Measurements from ENCODE around the gene ABLIM2. TPM values are rescaled to one million over a fixed set of nuclear protein-coding genes. Genes with fewer than 3 reads are reported as not detected.
A peak's percentile ranks its signal among the peaks of the same experiment; 100 is the strongest.

ABLIM2 gene
- total and polyA plus RNA-seq, 2 of the 13 experiments (the other 11 are each of a cell fraction or from before 2014, with no cell fraction given): 0.20 to 0.37 TPM

DNA sequence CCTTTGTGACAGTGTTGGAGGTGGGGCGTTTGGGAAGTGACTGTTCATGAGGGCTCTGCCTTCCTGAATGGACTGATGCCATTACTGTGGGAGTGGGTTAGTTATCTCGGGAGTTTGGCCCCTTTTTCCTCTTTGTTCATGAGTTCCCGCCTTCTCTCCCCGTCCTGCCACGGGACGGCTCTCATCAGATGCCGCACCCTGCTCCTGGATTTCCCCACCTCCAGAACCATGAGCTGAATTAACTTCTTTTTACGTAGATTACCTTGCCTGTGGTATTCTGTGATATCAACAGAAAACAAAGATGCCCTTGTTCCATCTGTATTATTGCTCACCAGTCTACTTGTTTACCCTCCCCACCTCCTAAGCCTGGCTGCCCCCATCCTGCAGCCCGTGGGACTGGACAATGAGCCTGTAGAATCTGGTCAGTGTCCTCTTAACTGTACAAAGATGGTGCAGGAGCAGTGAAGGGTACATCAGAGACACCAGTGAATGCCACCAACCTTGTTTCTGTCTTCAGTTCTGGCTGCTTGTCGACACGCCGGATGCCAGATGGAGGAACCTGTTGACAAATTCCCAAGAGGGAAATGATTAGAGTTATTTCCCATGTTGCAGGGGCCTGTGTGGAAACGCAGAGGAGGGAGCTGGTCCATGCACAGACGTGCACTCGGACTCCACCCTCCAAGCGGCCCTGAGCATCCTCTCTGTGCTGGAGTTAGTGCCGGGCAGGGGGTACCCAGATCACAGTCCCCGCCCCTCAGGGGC lies 104.7 kb downstream of the ABLIM2 start:
- no peaks in the 10 kb centered on the region for H3K9me3 ChIP-seq (ENCODE audit: low read length)
- WGBS (ENCODE audit: low lambda C conversion rate): 17% methylated on average over 16 of the region's 18 CpGs
- ChIA-PET POLR2A (no interaction called here), CTCF (ENCODE audit: low intra/inter-chr PET ratio, low total read pairs) (no interaction called here)
- no peak overlapping the region; the same call in 1 of the 2 replicates for H3K9ac ChIP-seq (ENCODE audit: insufficient read depth, low read depth, low read length)
- FAIRE-seq: peak; percentile 34
- H3K27me3 ChIP-seq (ENCODE audit: control insufficient read depth in 1 of 2, insufficient read depth in 2 of 2, low read length in 2 of 2): no peaks in the 10 kb centered on the region
- peak; percentile 76 for DNase-seq (ENCODE audit: low spot score)
- H3K79me2 ChIP-seq (ENCODE audit: insufficient read depth, low read length): no peaks in the 10 kb centered on the region
- H4K20me1 ChIP-seq (ENCODE audit: insufficient read depth, low read length): no peaks in the 10 kb centered on the region
- peak overlapping the region in 1 of 3 experiments; percentile 11; a peak in 2 of 6 replicates for H3K4me3 ChIP-seq (replicated peaks in 1 of 3; ENCODE audit: insufficient read depth in 1 of 3, low read depth in 2 of 3, low read length in 3 of 3)
- BruUV-seq (replicated peaks): no TSS peak
- intact Hi-C loops (cut with micrococcal nuclease; ENCODE audit: unreplicated experiment): no loop called here
- peak overlapping the region; percentile 18 for H3K27ac ChIP-seq (ENCODE audit: extremely low read length, insufficient read depth, low read length)
- H3K4me2 ChIP-seq (ENCODE audit: low read depth, low read length): peak overlapping the region; percentile 62
- H2AFZ ChIP-seq (ENCODE audit: low read length): no peak overlapping the region
- H3K36me3 ChIP-seq (replicated peaks in 1 of 2; ENCODE audit: control insufficient read depth in 1 of 2, insufficient read depth in 2 of 2, low read length in 2 of 2): no peaks in the 10 kb centered on the region
- ATAC-seq: peak; percentile 9; the same call in 2 of the 3 replicates
- H3K4me1 ChIP-seq (ENCODE audit: insufficient read depth, low read length): peaks cover 89% of the 10 kb centered on the region
- in situ Hi-C loops (cut with HindIII; ENCODE audit: extremely low pct_ligation_motif_present, low pct_unique_long_range_greater_than_20kb): no loop called here
- TF ChIP-seq, protein P1, sequence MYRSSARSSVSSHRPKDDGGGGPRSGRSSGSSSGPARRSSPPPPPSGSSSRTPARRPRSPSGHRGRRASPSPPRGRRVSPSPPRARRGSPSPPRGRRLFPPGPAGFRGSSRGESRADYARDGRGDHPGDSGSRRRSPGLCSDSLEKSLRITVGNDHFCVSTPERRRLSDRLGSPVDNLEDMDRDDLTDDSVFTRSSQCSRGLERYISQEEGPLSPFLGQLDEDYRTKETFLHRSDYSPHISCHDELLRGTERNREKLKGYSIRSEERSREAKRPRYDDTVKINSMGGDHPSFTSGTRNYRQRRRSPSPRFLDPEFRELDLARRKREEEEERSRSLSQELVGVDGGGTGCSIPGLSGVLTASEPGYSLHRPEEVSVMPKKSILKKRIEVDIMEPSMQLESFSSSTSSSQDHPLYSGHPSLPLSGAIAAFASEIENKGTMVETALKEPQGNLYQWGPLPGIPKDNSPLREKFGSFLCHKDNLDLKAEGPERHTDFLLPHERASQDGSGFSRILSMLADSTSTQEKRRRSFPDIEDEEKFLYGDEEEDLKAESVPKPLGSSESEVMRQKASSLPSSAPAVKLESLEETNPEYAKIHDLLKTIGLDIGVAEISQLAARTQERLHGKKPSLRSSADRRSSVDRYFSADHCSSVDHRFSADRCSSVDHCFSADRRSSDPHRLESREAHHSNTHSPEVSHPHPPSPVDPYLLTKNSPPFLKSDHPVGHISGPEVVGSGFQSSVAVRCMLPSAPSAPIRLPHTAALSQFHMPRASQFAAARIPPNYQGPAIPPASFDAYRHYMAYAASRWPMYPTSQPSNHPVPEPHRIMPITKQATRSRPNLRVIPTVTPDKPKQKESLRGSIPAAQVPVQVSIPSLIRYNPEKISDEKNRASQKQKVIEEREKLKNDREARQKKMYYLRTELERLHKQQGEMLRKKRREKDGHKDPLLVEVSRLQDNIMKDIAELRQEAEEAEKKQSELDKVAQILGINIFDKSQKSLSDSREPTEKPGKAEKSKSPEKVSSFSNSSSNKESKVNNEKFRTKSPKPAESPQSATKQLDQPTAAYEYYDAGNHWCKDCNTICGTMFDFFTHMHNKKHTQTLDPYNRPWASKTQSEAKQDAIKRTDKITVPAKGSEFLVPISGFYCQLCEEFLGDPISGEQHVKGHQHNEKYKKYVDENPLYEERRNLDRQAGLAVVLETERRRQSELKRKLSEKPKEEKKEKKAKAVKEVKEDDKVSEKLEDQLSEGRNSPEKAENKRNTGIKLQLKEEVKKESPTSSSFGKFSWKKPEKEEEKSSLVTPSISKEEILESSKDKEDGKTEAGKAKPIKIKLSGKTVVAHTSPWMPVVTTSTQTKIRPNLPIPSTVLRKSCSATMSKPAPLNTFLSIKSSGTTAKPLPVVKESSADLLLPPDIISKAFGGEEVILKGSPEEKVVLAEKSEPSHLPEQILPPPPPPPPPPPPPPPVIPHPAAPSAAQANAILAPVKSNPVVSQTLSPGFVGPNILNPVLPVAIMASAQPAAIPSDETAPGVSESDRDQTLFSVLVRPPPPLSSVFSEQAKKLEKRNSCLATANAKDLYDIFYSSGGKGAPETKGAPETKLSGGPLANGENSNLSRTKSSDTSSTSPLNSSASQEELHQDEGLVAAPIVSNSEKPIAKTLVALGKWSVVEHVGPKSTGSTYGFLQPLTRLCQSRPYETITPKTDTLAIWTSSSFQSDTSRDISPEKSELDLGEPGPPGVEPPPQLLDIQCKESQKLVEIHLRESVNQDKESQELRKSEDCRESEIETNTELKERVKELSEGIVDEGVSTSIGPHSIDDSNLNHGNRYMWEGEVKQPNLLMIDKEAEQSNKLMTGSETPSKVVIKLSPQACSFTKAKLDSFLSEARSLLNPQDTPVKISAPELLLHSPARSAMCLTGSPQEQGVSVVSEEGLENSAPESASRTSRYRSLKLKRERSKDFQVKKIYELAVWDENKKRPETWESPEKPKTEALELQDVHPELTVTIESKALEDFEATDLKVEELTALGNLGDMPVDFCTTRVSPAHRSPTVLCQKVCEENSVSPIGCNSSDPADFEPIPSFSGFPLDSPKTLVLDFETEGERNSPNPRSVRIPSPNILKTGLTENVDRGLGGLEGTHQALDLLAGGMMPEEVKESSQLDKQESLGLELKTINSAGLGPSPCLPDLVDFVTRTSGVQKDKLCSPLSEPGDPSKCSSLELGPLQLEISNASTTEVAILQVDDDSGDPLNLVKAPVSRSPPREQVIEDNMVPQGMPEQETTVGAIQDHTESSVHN (CRISPR knock-in tag; IDR thresholded peaks at IDR 0.05): no peak
- TF ChIP-seq, protein P2, sequence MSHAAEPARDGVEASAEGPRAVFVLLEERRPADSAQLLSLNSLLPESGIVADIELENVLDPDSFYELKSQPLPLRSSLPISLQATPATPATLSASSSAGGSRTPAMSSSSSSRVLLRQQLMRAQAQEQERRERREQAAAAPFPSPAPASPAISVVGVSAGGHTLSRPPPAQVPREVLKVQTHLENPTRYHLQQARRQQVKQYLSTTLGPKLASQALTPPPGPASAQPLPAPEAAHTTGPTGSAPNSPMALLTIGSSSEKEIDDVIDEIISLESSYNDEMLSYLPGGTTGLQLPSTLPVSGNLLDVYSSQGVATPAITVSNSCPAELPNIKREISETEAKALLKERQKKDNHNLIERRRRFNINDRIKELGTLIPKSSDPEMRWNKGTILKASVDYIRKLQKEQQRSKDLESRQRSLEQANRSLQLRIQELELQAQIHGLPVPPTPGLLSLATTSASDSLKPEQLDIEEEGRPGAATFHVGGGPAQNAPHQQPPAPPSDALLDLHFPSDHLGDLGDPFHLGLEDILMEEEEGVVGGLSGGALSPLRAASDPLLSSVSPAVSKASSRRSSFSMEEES (CRISPR knock-in tag; IDR thresholded peaks at IDR 0.05): 0 out of 2 replicates have a peak, but pooled peaks have one; percentile 22
- TF ChIP-seq EEA1 (CRISPR knock-in tag; IDR thresholded peaks at IDR 0.05; ENCODE audit: borderline replicate concordance) (no peak), SUZ12 (IDR thresholded peaks at IDR 0.05; ENCODE audit: low read depth, low read length) (no peak), SMAD9 (CRISPR knock-in tag; IDR thresholded peaks at IDR 0.05) (no peak), ZFP1 (CRISPR knock-in tag; IDR thresholded peaks at IDR 0.05) (no peak), MIXL1 (CRISPR knock-in tag; IDR thresholded peaks at IDR 0.05) (no peak), FOXP1 (IDR thresholded peaks at IDR 0.05) (no peak), FOXP1 (CRISPR knock-in tag; IDR thresholded peaks at IDR 0.05) (peak; percentile 42; the same call in 1 of the 2 replicates), CHD4 (IDR thresholded peaks at IDR 0.05; ENCODE audit: borderline replicate concordance, low read length) (no peak)
- TF ChIP-seq, protein P3, sequence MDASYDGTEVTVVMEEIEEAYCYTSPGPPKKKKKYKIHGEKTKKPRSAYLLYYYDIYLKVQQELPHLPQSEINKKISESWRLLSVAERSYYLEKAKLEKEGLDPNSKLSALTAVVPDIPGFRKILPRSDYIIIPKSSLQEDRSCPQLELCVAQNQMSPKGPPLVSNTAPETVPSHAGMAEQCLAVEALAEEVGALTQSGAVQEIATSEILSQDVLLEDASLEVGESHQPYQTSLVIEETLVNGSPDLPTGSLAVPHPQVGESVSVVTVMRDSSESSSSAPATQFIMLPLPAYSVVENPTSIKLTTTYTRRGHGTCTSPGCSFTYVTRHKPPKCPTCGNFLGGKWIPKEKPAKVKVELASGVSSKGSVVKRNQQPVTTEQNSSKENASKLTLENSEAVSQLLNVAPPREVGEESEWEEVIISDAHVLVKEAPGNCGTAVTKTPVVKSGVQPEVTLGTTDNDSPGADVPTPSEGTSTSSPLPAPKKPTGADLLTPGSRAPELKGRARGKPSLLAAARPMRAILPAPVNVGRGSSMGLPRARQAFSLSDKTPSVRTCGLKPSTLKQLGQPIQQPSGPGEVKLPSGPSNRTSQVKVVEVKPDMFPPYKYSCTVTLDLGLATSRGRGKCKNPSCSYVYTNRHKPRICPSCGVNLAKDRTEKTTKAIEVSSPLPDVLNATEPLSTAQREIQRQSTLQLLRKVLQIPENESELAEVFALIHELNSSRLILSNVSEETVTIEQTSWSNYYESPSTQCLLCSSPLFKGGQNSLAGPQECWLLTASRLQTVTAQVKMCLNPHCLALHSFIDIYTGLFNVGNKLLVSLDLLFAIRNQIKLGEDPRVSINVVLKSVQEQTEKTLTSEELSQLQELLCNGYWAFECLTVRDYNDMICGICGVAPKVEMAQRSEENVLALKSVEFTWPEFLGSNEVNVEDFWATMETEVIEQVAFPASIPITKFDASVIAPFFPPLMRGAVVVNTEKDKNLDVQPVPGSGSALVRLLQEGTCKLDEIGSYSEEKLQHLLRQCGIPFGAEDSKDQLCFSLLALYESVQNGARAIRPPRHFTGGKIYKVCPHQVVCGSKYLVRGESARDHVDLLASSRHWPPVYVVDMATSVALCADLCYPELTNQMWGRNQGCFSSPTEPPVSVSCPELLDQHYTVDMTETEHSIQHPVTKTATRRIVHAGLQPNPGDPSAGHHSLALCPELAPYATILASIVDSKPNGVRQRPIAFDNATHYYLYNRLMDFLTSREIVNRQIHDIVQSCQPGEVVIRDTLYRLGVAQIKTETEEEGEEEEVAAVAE (CRISPR knock-in tag; IDR thresholded peaks at IDR 0.05; ENCODE audit: borderline replicate concordance): no peak

Measured in HepG2 (cell line).